Pancreas (tissue), 10 donors: ENCODE results near the gene XAGE1A. TPM values are rescaled to one million over a fixed set of nuclear protein-coding genes. Genes with fewer than 3 reads are reported as not detected.
"Not testable (repeated sequence)": the region's sequence is repeated elsewhere in the genome, so short reads cannot be mapped to it uniquely, and the experiment has no call there.

Experiments
- ATAC-seq, 4 donors: fragments of 200-7000 bp; cut with Tn5 transposase; one replicate each; pipeline versions ENCODE4 v1.8.0 to v1.9.1; 2020; ENCODE audit warnings: mild to moderate bottlenecking in 4 of 4, moderate library complexity in 4 of 4
- DNase-seq, 6 donors: peaks; one replicate each; pipeline ENCODE4 v3.0.0-alpha.2; 2020
- FAIRE-seq: peaks from 2 replicates; lab custom pipeline; 2012; peaks lifted over from hg19 to GRCh38; lab: Jason Lieb, UNC
- H3K27ac ChIP-seq, 4 donors: fragments of 200-600 bp; sonication (generic); 1 replicate in 3 of 4; 2 replicates in 1 of 4; pipeline versions ENCODE4 v1.5.0 to v1.8.0; 2020
- H3K27me3 ChIP-seq, 4 donors: fragments of 200-600 bp; one replicate each; pipeline ENCODE4 v1.8.0; 2021
- H3K36me3 ChIP-seq, 3 donors: fragments of 200-600 bp; sonication (generic) in 1 of 3; one replicate each; pipeline versions ENCODE4 v1.5.0 to v1.8.0; 2020 to 2021
- H3K4me1 ChIP-seq, 3 donors: fragments of 200-600 bp; one replicate each; pipeline ENCODE4 v1.8.0; 2021
- H3K4me3 ChIP-seq, 4 donors: fragments of 200-600 bp; sonication (generic) in 2 of 4; one replicate each; pipeline versions ENCODE4 v1.5.0 to v1.8.0; 2020 to 2021
- H3K9me3 ChIP-seq, 4 donors: fragments of 200-600 bp; one replicate each; pipeline ENCODE4 v1.8.0; 2021
- WGBS, 2 donors: extraction: QIAGEN DNeasy Blood & Tissue Kit; methylation state at CpG; one replicate each; pipeline ENCODE4 v1.1.7; 2013; 5-methylcytosine and 5-hydroxymethylcytosine counted together
- intact Hi-C, 3 donors: fragments of 100-400 bp; cut with DNase I; formaldehyde crosslinking; loops; one replicate each; pipeline versions ENCODE4 v1.11.1 to v1.14.2; 2022
- polyA plus RNA-seq, 2 donors: library from polyadenylated mRNA; stranded (reverse); fragments of 200-250 nt; gene quantifications; one replicate each; pipeline ENCODE4 v1.2.3, GENCODE V29; 2013
- total RNA-seq, 6 donors: library from RNA; stranded (reverse); fragmentation: NEBNext Ultra II Directional in 4 of 6; extraction: Animal tissue kit (Norgen Biotek cat#: 25700) in 4 of 6; gene quantifications; one replicate each; pipeline versions ENCODE4 v1.2.1 to v1.2.4, GENCODE V29; 2021 to 2023
- TF ChIP-seq, protein P1 (sequence below), 4 donors: fragments of 200-600 bp; sonication (generic) in 3 of 4; IDR thresholded peaks; one replicate each; pipeline versions ENCODE4 v1.5.0 to v1.8.0; 2021; ENCODE audit warnings: antibody characterized with exemption in 4 of 4
- donor health status: healthy with polysubstance abuse.
- donor health status: DM: no; HTN: no; CAD: no; lungs with moderate emphysema.
- donor health status: DM: no; HTN: no; CAD: no.
- donor health status: control.
- donor health status: control.
- donor health status: Bipolar disorder and iron deficiency.
- donor health status: DM: yes; HTN: yes; CAD: no.
- donor health status: DM: no; HTN: no; CAD: no.
- donor health status: DM: no; HTN: no; CAD: no.
- donor health status: DM: yes; HTN: yes; CAD: no.

The XAGE1A gene
- total and polyA plus RNA-seq, 8 donors, result not detected

DNA sequence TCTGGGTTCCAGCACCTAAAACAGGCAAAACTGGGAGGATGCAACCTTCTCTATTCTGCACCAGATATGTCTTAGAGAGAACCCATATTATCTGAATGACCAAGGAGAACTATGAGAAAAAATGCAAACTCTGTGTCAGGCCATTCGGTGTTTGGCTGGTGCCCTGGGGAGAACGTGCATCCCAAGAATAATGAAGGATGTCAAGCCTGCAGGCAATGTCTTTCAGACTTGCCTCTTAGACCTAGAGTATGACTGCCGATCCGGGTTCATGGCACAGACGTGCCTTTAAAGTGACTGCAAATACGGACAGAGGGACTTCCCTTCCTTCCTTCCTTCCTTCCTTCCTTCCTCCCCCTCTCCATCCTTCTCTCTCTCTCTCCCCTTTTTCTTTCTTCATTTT lies 14.3 kb downstream of the XAGE1A start:
- Histone ChIP-seq H3K27me3 (peaks cover 0 to 20% (median 0%) of the 10 kb centered on the region in 4 donors), H3K9me3 (no peaks in the 10 kb centered on the region), H3K4me3 (no peak overlapping the region), H3K27ac (no peak overlapping the region), H3K36me3 (no peaks in the 10 kb centered on the region), H3K4me1 (no peaks in the 10 kb centered on the region)
- WGBS, 2 donors, result 54 to 68% methylated on average over 6 of the region's 6 CpGs
- intact Hi-C loops, result no loop called here
- TF ChIP-seq, protein P1, sequence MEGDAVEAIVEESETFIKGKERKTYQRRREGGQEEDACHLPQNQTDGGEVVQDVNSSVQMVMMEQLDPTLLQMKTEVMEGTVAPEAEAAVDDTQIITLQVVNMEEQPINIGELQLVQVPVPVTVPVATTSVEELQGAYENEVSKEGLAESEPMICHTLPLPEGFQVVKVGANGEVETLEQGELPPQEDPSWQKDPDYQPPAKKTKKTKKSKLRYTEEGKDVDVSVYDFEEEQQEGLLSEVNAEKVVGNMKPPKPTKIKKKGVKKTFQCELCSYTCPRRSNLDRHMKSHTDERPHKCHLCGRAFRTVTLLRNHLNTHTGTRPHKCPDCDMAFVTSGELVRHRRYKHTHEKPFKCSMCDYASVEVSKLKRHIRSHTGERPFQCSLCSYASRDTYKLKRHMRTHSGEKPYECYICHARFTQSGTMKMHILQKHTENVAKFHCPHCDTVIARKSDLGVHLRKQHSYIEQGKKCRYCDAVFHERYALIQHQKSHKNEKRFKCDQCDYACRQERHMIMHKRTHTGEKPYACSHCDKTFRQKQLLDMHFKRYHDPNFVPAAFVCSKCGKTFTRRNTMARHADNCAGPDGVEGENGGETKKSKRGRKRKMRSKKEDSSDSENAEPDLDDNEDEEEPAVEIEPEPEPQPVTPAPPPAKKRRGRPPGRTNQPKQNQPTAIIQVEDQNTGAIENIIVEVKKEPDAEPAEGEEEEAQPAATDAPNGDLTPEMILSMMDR (IDR thresholded peaks at IDR 0.05), result no peak
- ATAC-seq, result no peak
- FAIRE-seq, result no peak
- DNase-seq, result no peak

DNA sequence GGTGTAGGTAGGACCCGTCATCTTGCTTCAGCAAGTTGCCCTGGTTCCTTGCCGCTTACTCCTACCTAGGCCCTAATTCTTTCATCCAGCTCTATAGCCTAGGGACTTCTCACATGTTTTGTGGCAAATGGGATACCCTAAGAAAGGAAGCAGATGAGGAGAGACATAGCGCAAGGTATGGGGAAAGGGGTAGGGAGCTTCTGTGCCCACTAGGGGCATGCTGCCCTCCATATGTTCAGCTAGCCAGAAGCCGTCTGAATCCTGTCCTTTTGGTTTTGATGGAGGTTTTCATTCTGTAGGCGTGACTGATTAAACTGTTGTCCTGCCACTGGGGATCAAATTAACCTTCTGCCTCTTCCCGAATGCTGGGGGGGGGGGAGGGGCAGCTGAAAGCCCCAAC lies 15.5 kb downstream of the XAGE1A start:
- H3K36me3 ChIP-seq, H3K4me1 ChIP-seq, FAIRE-seq, H3K9me3 ChIP-seq, H3K27ac ChIP-seq, ATAC-seq, H3K4me3 ChIP-seq, DNase-seq, intact Hi-C loops: not testable (repeated sequence)
- peaks cover 0 to 12% (median 0%) of the 10 kb centered on the region in 4 donors for H3K27me3 ChIP-seq
- whole genome bisulfite sequencing, 2 donors, result no CpG with 5 or more reads among the region's 6 CpGs

DNA sequence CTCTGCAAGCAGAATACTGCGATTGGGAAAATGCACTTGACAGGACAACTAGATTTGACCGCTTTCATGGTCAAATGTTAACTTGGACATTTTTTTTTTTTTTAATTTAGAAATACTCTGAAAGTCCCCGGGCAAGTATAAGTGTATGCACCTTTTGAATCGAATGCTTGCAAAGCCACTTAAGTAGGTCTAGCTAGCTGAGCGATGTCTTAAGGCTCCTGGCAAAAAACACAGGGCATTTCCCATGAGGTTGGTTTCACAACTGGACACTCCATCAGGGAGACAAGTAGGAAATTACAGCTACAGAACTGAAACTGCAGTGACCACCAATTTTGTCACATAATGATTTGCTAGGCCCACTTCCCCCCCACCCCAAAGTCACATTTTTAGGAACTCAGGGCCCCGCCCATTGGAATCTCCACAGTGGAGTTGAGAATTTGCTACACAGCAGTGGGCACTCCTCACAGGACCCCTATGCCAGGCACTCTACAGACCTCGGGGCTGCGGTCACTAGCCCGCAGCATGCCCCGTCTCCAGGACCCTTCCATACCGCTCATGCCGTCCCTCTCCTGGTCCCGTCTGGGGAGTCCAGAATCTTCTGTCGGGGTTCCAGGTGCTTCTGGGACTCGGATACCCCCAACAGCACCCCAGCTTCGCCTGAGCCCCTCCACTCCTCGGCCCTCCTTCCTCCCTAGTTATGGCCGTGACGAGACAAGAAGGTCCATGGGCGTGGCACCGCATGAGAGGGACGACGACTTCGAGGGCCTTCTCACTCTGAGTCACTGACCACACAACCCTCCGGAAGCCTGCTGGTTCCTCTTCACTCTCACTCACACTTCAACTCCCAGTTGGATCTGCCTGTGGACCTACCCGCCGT lies 20.7 kb downstream of the XAGE1A start:
- WGBS, 2 donors, result no CpG with 5 or more reads among the region's 27 CpGs

DNA sequence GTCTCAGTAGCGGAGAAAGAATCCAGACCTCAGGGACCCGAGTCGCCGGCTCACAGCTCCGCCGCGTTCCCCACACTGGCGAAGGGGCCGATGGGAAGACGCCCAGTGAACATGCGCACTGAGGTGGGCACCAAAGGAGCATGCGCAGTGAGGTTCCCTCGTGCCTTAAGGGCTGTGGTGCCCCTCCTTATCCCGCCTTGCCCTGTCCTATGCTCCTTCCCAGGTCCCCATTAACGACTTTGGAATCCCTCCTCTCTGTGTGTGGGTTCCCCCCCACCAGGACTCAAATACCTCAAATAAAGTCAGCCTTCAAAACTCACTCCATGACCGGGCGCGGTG lies 21.3 kb downstream of the XAGE1A start, which contains the start of gene XAGE1B:
XAGE1B (minus strand) TSS at position 77 of the 339 bp plus-strand sequence. CDS start 1,536 bp downstream, outside the sequence.
- intact Hi-C loops, ATAC-seq, H3K36me3 ChIP-seq, DNase-seq, H3K4me1 ChIP-seq, H3K4me3 ChIP-seq, H3K27me3 ChIP-seq, H3K9me3 ChIP-seq, H3K27ac ChIP-seq, FAIRE-seq: not testable (repeated sequence)
- WGBS, 2 donors, result no CpG with 5 or more reads among the region's 18 CpGs

More for the DNA sequence above, 20.7 kb downstream of the XAGE1A start:
- H3K4me3 ChIP-seq, H3K27ac ChIP-seq, intact Hi-C loops, ATAC-seq, DNase-seq, FAIRE-seq, H3K36me3 ChIP-seq, H3K4me1 ChIP-seq, H3K9me3 ChIP-seq, H3K27me3 ChIP-seq: not testable (repeated sequence)

DNA sequence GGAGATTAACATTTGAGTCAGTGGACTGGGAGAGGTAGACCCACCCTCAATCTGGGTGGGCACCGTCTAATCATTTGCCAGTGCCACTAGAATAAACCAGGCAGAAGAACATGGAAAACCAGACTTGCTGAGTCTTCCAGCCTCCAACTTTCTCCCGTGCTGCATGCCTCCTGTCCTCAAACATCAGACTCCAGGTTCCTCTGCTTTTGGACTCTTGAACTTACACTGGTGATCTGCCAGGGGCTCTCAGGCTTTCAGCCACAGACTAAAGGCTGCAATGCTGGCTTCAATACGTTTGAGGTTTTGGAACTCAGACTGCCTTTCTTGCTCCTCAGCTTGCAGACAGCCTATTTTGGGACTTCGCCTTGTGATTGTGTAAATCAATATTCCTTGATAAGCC lies 45.4 kb downstream of the XAGE1A start:
- WGBS, 2 donors, result 29 to 47% methylated on average over 4 of the region's 4 CpGs
- H3K36me3 ChIP-seq, FAIRE-seq, H3K27ac ChIP-seq, H3K4me1 ChIP-seq, H3K9me3 ChIP-seq, ATAC-seq, DNase-seq, H3K4me3 ChIP-seq, intact Hi-C loops: not testable (repeated sequence)
- H3K27me3 ChIP-seq, result peaks cover 0 to 12% (median 0%) of the 10 kb centered on the region in 4 donors

DNA sequence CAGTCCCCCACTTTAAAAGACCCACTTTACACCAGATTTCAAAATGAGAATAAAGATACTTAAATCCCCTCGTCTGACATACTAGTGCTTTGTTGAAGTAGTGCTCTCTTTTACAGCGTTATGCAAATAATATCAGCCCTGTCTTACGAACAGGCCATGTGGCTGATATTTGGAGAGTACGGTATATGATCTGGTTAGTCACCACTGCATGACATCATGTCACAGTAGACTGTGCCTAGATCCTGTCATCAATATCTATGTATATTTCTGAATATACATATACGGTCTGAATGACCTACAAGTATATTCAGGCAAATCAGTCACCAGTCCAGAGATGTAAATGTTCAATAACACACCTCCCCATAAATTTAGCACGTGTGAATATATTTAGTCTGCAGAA lies 46.7 kb downstream of the XAGE1A start:
- Histone ChIP-seq H3K27ac (no peak overlapping the region), H3K36me3 (no peaks in the 10 kb centered on the region), H3K4me3 (no peak overlapping the region), H3K27me3 (peaks cover 0 to 12% (median 0%) of the 10 kb centered on the region in 4 donors), H3K9me3 (no peaks in the 10 kb centered on the region), H3K4me1 (no peaks in the 10 kb centered on the region)
- ATAC-seq, result no peak
- intact Hi-C loops, result no loop called here
- WGBS, 2 donors, result 61 to 65% methylated on average over 6 of the region's 6 CpGs
- TF ChIP-seq, protein P1 (IDR thresholded peaks at IDR 0.05), result no peak
- DNase-seq, result no peak
- no peak for FAIRE-seq
